Fibroblast of lung (primary cell): ENCODE data around the gene IGFBPL1. TPM values are rescaled to one million over a fixed set of nuclear protein-coding genes. Genes with fewer than 3 reads are reported as not detected.

Experiments used
- DNase-seq, 2 donors: peaks; one replicate each; pipeline versions ENCODE4 v3.0.0 to v3.0.0-alpha.2; 2010; ENCODE audit warnings: low read depth in 2 of 2
- H2AFZ ChIP-seq: 2 replicates; pipeline ENCODE4 v1.5.1; 2012; ENCODE audit warnings: low read length, control low read depth, inconsistent platforms
- H3K27ac ChIP-seq: 2 replicates; pipeline ENCODE4 v1.5.1; 2011; ENCODE audit warnings: low read length, control low read depth; ENCODE audit not compliant: insufficient read depth
- H3K27me3 ChIP-seq: 2 replicates; pipeline ENCODE4 v1.5.1; 2011; ENCODE audit warnings: mild to moderate bottlenecking, low read length; ENCODE audit not compliant: control insufficient read depth, insufficient read depth
- H3K36me3 ChIP-seq: 2 replicates; pipeline ENCODE4 v1.5.1; 2011; ENCODE audit warnings: low read length; ENCODE audit not compliant: control insufficient read depth, insufficient read depth
- H3K4me1 ChIP-seq: 2 replicates; pipeline ENCODE4 v1.5.1; 2011; ENCODE audit warnings: low read length; ENCODE audit not compliant: control insufficient read depth, insufficient read depth; ENCODE audit errors: extremely low read depth
- H3K4me2 ChIP-seq: 2 replicates; pipeline ENCODE4 v1.5.1; 2011; ENCODE audit warnings: low read length, control low read depth; ENCODE audit not compliant: insufficient read depth; ENCODE audit errors: extremely low read depth
- H3K4me3 ChIP-seq, 4 experiments: fragments of 200-600 bp in 1 of 4; sonication (generic) in 1 of 4; replicated peaks in 1 of 4; 2 replicates each; pipeline ENCODE4 v1.5.1; 2011 to 2016; ENCODE audit warnings: low read length in 4 of 4, low read depth in 3 of 4, mild to moderate bottlenecking in 3 of 4, control low read depth in 2 of 4, inconsistent platforms in 1 of 4, mixed read lengths in 1 of 4; ENCODE audit not compliant: insufficient read depth in 1 of 4; ENCODE audit errors: control extremely low read depth in 1 of 4
- H3K79me2 ChIP-seq: 2 replicates; pipeline ENCODE4 v1.5.1; 2012; ENCODE audit warnings: mild to moderate bottlenecking, low read length, inconsistent platforms; ENCODE audit not compliant: control insufficient read depth, insufficient read depth
- H3K9ac ChIP-seq: 2 replicates; pipeline ENCODE4 v1.5.1; 2011; ENCODE audit warnings: mild to moderate bottlenecking, low read length, control low read depth; ENCODE audit not compliant: insufficient read depth
- H3K9me3 ChIP-seq: 2 replicates; pipeline ENCODE4 v1.5.1; 2012; ENCODE audit warnings: low read depth, low read length; ENCODE audit not compliant: control insufficient read depth, insufficient read depth
- H4K20me1 ChIP-seq: 2 replicates; pipeline ENCODE4 v1.5.1; 2011; ENCODE audit warnings: low read length; ENCODE audit not compliant: control insufficient read depth, insufficient read depth; ENCODE audit errors: extremely low read depth
- EZH2 ChIP-seq: IDR thresholded peaks from 2 replicates; pipeline ENCODE4 v1.5.1; 2012; ENCODE audit warnings: low read length, control low read depth, mild to moderate bottlenecking; ENCODE audit errors: missing control alignments
- polyA plus RNA-seq, 2 donors: library from polyadenylated mRNA; depleted of rRNA in 1 of 2; stranded (reverse) in 1 of 2; unstranded in 1 of 2; fragments of >200 nt; gene quantifications; 2 replicates each; pipeline ENCODE4 v1.2.1, GENCODE V29; 2011 to 2012; ENCODE audit warnings: missing spikeins in 1 of 2
- total RNA-seq: library from RNA; depleted of rRNA; stranded (reverse); fragments of >200 nt; gene quantifications from 2 replicates; pipeline ENCODE4 v1.2.1, GENCODE V29; 2014
- TF ChIP-seq, protein P1 (sequence below), 2 donors: IDR thresholded peaks in 1 of 2; conservative IDR thresholded peaks in 1 of 2; 1 replicate in 1 of 2; 2 replicates in 1 of 2; pipeline ENCODE4 v1.5.1; 2011 to 2012; ENCODE audit warnings: low read length in 2 of 2, control low read depth in 1 of 2, inconsistent platforms in 1 of 2, low read depth in 1 of 2, mild to moderate bottlenecking in 1 of 2

The IGFBPL1 gene
- total and polyA plus RNA-seq, 2 donors (not counting 1 experiment from before 2014, with no cell fraction given), result not detected

GRCh38 chr9:38363589-38363925, 60.7 kb downstream of the IGFBPL1 start:
- H3K4me1 ChIP-seq, result peaks cover 5% of the 10 kb centered on the region
- H3K4me3 ChIP-seq, result no peak overlapping the region
- no peaks in the 10 kb centered on the region for H3K27me3 ChIP-seq
- H3K27ac ChIP-seq, result no peak overlapping the region
- H3K9ac ChIP-seq, result no peak overlapping the region
- H3K9me3 ChIP-seq, result no peaks in the 10 kb centered on the region
- no peaks in the 10 kb centered on the region for H4K20me1 ChIP-seq
- H3K4me2 ChIP-seq, result peak overlapping the region; percentile 88
- H3K36me3 ChIP-seq, result no peaks in the 10 kb centered on the region
- H2AFZ ChIP-seq, result no peak overlapping the region
- no peak for DNase-seq
- no peaks in the 10 kb centered on the region for H3K79me2 ChIP-seq
- TF ChIP-seq EZH2, result no peak
- TF ChIP-seq, protein P1, sequence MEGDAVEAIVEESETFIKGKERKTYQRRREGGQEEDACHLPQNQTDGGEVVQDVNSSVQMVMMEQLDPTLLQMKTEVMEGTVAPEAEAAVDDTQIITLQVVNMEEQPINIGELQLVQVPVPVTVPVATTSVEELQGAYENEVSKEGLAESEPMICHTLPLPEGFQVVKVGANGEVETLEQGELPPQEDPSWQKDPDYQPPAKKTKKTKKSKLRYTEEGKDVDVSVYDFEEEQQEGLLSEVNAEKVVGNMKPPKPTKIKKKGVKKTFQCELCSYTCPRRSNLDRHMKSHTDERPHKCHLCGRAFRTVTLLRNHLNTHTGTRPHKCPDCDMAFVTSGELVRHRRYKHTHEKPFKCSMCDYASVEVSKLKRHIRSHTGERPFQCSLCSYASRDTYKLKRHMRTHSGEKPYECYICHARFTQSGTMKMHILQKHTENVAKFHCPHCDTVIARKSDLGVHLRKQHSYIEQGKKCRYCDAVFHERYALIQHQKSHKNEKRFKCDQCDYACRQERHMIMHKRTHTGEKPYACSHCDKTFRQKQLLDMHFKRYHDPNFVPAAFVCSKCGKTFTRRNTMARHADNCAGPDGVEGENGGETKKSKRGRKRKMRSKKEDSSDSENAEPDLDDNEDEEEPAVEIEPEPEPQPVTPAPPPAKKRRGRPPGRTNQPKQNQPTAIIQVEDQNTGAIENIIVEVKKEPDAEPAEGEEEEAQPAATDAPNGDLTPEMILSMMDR (conservative IDR thresholded peaks at IDR 0.05 in 1 of 2, IDR thresholded peaks at IDR 0.05 in 1 of 2; ENCODE audit: low read depth in 1 of 2, low read length in 2 of 2), result no peak

DNA sequence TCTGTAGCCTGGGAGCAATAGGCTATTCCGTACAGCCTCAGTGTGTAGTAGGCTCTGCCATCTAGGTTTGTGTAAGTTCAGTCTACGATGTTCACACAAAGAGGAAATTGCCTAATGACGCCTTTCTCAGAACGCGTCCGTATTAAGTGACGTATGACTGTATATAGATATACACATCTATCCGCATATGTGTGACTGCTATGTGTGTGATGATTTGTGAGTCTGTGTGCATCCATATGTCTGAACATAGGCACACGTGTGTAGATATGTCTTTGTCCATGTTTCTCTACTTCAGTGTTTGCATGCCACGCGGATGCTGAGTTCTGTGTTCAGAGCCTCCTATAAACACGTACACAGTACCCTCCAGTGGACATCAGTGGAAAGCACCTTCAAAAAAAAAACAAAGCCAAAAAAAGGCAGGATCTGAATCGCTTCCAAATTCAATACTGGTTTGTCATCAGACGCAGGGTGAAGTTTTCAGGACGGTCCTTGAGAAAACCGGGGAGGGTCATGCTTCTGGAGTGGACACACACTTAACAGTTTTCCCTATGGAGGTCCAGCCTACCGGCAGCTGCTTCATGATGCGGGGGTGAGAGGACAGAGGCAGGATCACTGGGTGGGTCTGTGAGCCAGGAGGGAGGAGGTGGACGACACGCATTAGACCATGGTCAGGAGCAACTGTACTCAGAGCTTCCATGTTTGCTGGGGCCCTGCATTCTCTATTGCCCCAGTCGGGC, 61.2 kb downstream of the IGFBPL1 start:
- Histone ChIP-seq H3K9ac (no peak overlapping the region), H2AFZ (peak overlapping the region; percentile 77)
- TF ChIP-seq, protein P1 (conservative IDR thresholded peaks at IDR 0.05 in 1 of 2, IDR thresholded peaks at IDR 0.05 in 1 of 2; ENCODE audit: low read depth in 1 of 2, low read length in 2 of 2), result peak; percentile 72 to 86
- no peak for TF ChIP-seq EZH2

DNA sequence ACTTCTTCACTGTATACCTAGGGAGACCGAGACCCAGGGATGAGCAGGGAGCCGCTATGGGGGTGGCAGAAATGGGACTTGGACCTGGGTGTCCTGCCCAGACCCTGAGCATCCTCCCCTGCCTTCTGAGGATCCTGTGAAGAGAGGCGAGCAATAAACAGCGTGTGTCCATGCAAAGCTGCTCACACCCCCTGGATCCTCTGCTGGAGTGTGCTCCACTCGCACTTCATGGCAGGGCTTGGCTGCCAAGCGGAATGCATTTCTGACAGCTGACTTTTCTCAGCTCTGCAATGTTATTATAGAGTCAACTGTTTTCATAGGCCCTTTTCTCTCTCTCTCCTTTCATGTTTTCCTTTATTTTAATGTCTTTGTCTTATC, 62.8 kb downstream of the IGFBPL1 start:
- Histone ChIP-seq H3K4me1 (peaks cover 5% of the 10 kb centered on the region), H3K9me3 (no peaks in the 10 kb centered on the region), H2AFZ (no peak overlapping the region), H3K4me3 (no peak overlapping the region), H3K4me2 (no peak overlapping the region), H3K36me3 (no peaks in the 10 kb centered on the region), H3K9ac (no peak overlapping the region), H3K79me2 (no peaks in the 10 kb centered on the region), H3K27ac (no peak overlapping the region), H3K27me3 (no peaks in the 10 kb centered on the region), H4K20me1 (no peaks in the 10 kb centered on the region)
- TF ChIP-seq, protein P1 (conservative IDR thresholded peaks at IDR 0.05 in 1 of 2, IDR thresholded peaks at IDR 0.05 in 1 of 2; ENCODE audit: low read depth in 1 of 2, low read length in 2 of 2), result no peak
- no peak for TF ChIP-seq EZH2
- peak in 1 of 2 donors; percentile 28 for DNase-seq

More for the DNA sequence above, 61.2 kb downstream of the IGFBPL1 start:
- H3K27ac ChIP-seq, result no peak overlapping the region
- peaks cover 5% of the 10 kb centered on the region for H3K4me1 ChIP-seq
- no peaks in the 10 kb centered on the region for H3K27me3 ChIP-seq
- peak; percentile 79 to 87 for DNase-seq
- H3K4me3 ChIP-seq, result peak overlapping the region in 3 of 4 experiments; percentile 2 to 36 (median 9)
- no peaks in the 10 kb centered on the region for H3K79me2 ChIP-seq
- no peaks in the 10 kb centered on the region for H3K9me3 ChIP-seq
- no peaks in the 10 kb centered on the region for H3K36me3 ChIP-seq
- peak overlapping the region; percentile 88 for H3K4me2 ChIP-seq
- no peaks in the 10 kb centered on the region for H4K20me1 ChIP-seq
